HepG2 (cell line): Measurements from ENCODE around the gene RUNDC1. TPM values are rescaled to one million over a fixed set of nuclear protein-coding genes. Genes with fewer than 3 reads are reported as not detected.

Source experiments
- CSRNP2 ChIP-seq: sonication (generic); formaldehyde crosslinking; conservative IDR thresholded peaks from 2 replicates; pipeline ENCODE4 v1.8.0; 2022; ENCODE audit warnings: low read depth, missing genetic modification reagents
- ERF ChIP-seq: IDR thresholded peaks from 2 replicates; pipeline ENCODE4 v1.6.1; 2018; ENCODE audit warnings: missing biosample characterization, missing genetic modification reagents
- HCFC1 ChIP-seq: fragments of 150-350 bp; IDR thresholded peaks from 2 replicates; pipeline ENCODE4 v1.6.1; 2014; ENCODE audit warnings: low read depth, low read length
- KLF13 ChIP-seq: sonication (generic); formaldehyde crosslinking; IDR thresholded peaks from 2 replicates; pipeline ENCODE4 v1.4.0; 2020; ENCODE audit warnings: mild to moderate bottlenecking, missing genetic modification reagents
- KLF15 ChIP-seq: sonication (generic); formaldehyde crosslinking; IDR thresholded peaks from 2 replicates; pipeline ENCODE4 v1.8.1; 2023; ENCODE audit warnings: borderline replicate concordance, mild to moderate bottlenecking, inconsistent platforms, missing genetic modification reagents, mixed read lengths
- KLF9 ChIP-seq: IDR thresholded peaks from 2 replicates; pipeline ENCODE4 v1.6.1; 2016; ENCODE audit warnings: low read depth
- MAZ ChIP-seq, 2 experiments: sonication (generic) in 1 of 2; formaldehyde crosslinking in 1 of 2; IDR thresholded peaks; 2 replicates each; pipeline versions ENCODE4 v1.5.0 to v1.6.1; 2012 to 2020; ENCODE audit warnings: low read depth in 2 of 2, mild to moderate bottlenecking in 2 of 2, borderline replicate concordance in 1 of 2, improper control_type of control experiment in 1 of 2, low read length in 1 of 2, missing genetic modification reagents in 1 of 2, moderate library complexity in 1 of 2
- MEF2D ChIP-seq: sonication (generic); formaldehyde crosslinking; IDR thresholded peaks from 2 replicates; pipeline ENCODE4 v1.5.1; 2020; ENCODE audit warnings: mild to moderate bottlenecking, missing genetic modification reagents
- NRL ChIP-seq: sonication (generic); formaldehyde crosslinking; IDR thresholded peaks from 2 replicates; pipeline ENCODE4 v1.5.0; 2020; ENCODE audit warnings: missing genetic modification reagents, mild to moderate bottlenecking, moderate library complexity, borderline replicate concordance
- RBFOX2 ChIP-seq: fragments of 200-400 bp; formaldehyde crosslinking; IDR thresholded peaks from 2 replicates; pipeline ENCODE4 v1.6.1; 2017; ENCODE audit warnings: low read depth, mild to moderate bottlenecking, low read length
- SETDB1 ChIP-seq: sonication (generic); formaldehyde crosslinking; IDR thresholded peaks from 2 replicates; pipeline ENCODE4 v1.5.1; 2020; ENCODE audit warnings: missing genetic modification reagents, mild to moderate bottlenecking, borderline replicate concordance
- SNAPC2 ChIP-seq: sonication (generic); formaldehyde crosslinking; IDR thresholded peaks from 2 replicates; pipeline ENCODE4 v1.8.1; 2022; ENCODE audit warnings: mild to moderate bottlenecking, missing genetic modification reagents
- TEF ChIP-seq: sonication (generic); formaldehyde crosslinking; IDR thresholded peaks from 2 replicates; pipeline ENCODE4 v1.5.0; 2020; ENCODE audit warnings: missing genetic modification reagents
- TFAP4 ChIP-seq: sonication (generic); IDR thresholded peaks from 2 replicates; pipeline ENCODE4 v1.6.1; 2016; ENCODE audit warnings: low read depth, borderline replicate concordance
- ZFAT ChIP-seq: sonication (generic); formaldehyde crosslinking; conservative IDR thresholded peaks from 2 replicates; pipeline ENCODE4 v1.8.1; 2023; ENCODE audit warnings: missing genetic modification reagents, inconsistent platforms
- ZNF12 ChIP-seq: sonication (generic); formaldehyde crosslinking; IDR thresholded peaks from 2 replicates; pipeline ENCODE4 v1.5.0; 2020; ENCODE audit warnings: missing genetic modification reagents
- ZNF136 ChIP-seq: sonication (generic); formaldehyde crosslinking; IDR thresholded peaks from 2 replicates; pipeline ENCODE4 v1.8.1; 2022; ENCODE audit warnings: low read depth, mild to moderate bottlenecking, moderate library complexity, missing genetic modification reagents
- ZNF143 ChIP-seq: sonication (generic); formaldehyde crosslinking; IDR thresholded peaks from 2 replicates; pipeline ENCODE4 v1.4.0; 2020; ENCODE audit warnings: missing genetic modification reagents
- ZNF33B ChIP-seq: sonication (generic); formaldehyde crosslinking; IDR thresholded peaks from 2 replicates; pipeline ENCODE4 v1.5.1; 2020; ENCODE audit warnings: mild to moderate bottlenecking, missing genetic modification reagents
- ZNF34 ChIP-seq: sonication (generic); formaldehyde crosslinking; IDR thresholded peaks from 2 replicates; pipeline ENCODE4 v1.4.0; 2020; ENCODE audit warnings: mild to moderate bottlenecking, missing genetic modification reagents, borderline replicate concordance
- ZNF383 ChIP-seq: sonication (generic); formaldehyde crosslinking; IDR thresholded peaks from 2 replicates; pipeline ENCODE4 v1.4.0; 2020; ENCODE audit warnings: missing genetic modification reagents, mild to moderate bottlenecking, borderline replicate concordance
- ZNF556 ChIP-seq: sonication (generic); formaldehyde crosslinking; IDR thresholded peaks from 2 replicates; pipeline ENCODE4 v1.4.0; 2020; ENCODE audit warnings: mild to moderate bottlenecking, missing genetic modification reagents, borderline replicate concordance
- ZNF562 ChIP-seq: sonication (generic); formaldehyde crosslinking; IDR thresholded peaks from 2 replicates; pipeline ENCODE4 v1.8.0; 2022; ENCODE audit warnings: missing genetic modification reagents, borderline replicate concordance
- ZNF782 ChIP-seq: sonication (generic); formaldehyde crosslinking; IDR thresholded peaks from 2 replicates; pipeline ENCODE4 v1.4.0; 2020; ENCODE audit warnings: missing genetic modification reagents, mild to moderate bottlenecking, borderline replicate concordance
- ZSCAN25 ChIP-seq: sonication (generic); formaldehyde crosslinking; IDR thresholded peaks from 2 replicates; pipeline ENCODE4 v1.8.0; 2022; ENCODE audit warnings: mild to moderate bottlenecking, missing genetic modification reagents
- polyA plus RNA-seq, 8 experiments: library from polyadenylated mRNA; depleted of rRNA in 3 of 8; stranded (reverse) in 7 of 8; unstranded in 1 of 8; fragments of >200 nt; fragmentation: Illumina TruSeq in 4 of 8; extraction: Trizol in 4 of 8; gene quantifications; 2 replicates each; pipeline versions ENCODE4 v1.2.1 to v1.2.3, GENCODE V29; 2011 to 2016; ENCODE audit warnings: low read depth in 4 of 8, missing spikeins in 1 of 8, mixed read lengths in 1 of 8; ENCODE audit not compliant: insufficient read depth in 1 of 8
- total RNA-seq, 5 experiments: library from RNA; depleted of rRNA; stranded (reverse); fragments of >200 nt; fragmentation: Illumina TruSeq; extraction: Trizol; gene quantifications; 2 replicates each; pipeline ENCODE4 v1.2.3, GENCODE V29; 2016; ENCODE audit warnings: low read depth in 1 of 5

Gene RUNDC1
- total and polyA plus RNA-seq, 2 of the 13 experiments (the other 11 are each of a cell fraction or from before 2014, with no cell fraction given) = 10.3 to 11.4 TPM

GRCh38 chr17:43010667-43011308 lies 30.4 kb downstream of the RUNDC1 start (continued):
- TF ChIP-seq ZNF34 (CRISPR knock-in tag) (no peak), KLF15 (CRISPR knock-in tag) (0 out of 2 replicates have a peak, but pooled peaks have one; percentile 40), ZFAT (no peak), TEF (CRISPR knock-in tag) (no peak), SETDB1 (CRISPR knock-in tag) (no peak), ZNF782 (CRISPR knock-in tag) (no peak), ZNF556 (CRISPR knock-in tag) (no peak; the same call in 1 of the 2 replicates), CSRNP2 (CRISPR knock-in tag) (no peak), KLF13 (CRISPR knock-in tag) (no peak), TFAP4 (peak; percentile 59; the same call in 1 of the 2 replicates), ZNF562 (CRISPR knock-in tag) (no peak), HCFC1 (no peak), ZNF136 (CRISPR knock-in tag) (no peak), ZNF383 (CRISPR knock-in tag) (no peak), MAZ (IDR thresholded peaks at IDR 0.05; ENCODE audit: borderline replicate concordance, low read depth, low read length) (no peak), MAZ (CRISPR knock-in tag; IDR thresholded peaks at IDR 0.05; ENCODE audit: low read depth) (no peak), SNAPC2 (CRISPR knock-in tag) (0 out of 2 replicates have a peak, but pooled peaks have one; percentile 49), RBFOX2 (no peak), MEF2D (peak; percentile 55; the same call in 1 of the 2 replicates), ZNF33B (CRISPR knock-in tag) (no peak; the same call in 1 of the 2 replicates), KLF9 (CRISPR knock-in tag) (no peak), ZSCAN25 (CRISPR knock-in tag) (peak; percentile 41; the same call in 1 of the 2 replicates), ZNF143 (CRISPR knock-in tag) (no peak), ERF (CRISPR knock-in tag) (peak; percentile 21; the same call in 1 of the 2 replicates), ZNF12 (CRISPR knock-in tag) (0 out of 2 replicates have a peak, but pooled peaks have one; percentile 30), NRL (no peak)
